22Rv1 (cell line): ENCODE measurements around the gene HEXB.
A peak's percentile ranks its signal among the peaks of the same experiment; 100 is the strongest.
"Not testable (repeated sequence)": the region's sequence is repeated elsewhere in the genome, so short reads cannot be mapped to it uniquely, and the experiment has no call there.

ENCODE experiments used
- H3K27ac ChIP-seq: fragments of 450-650 bp; 2 replicates; pipeline ENCODE4 v1.5.1; 2017
- CTCF ChIP-seq: fragments of 450-650 bp; IDR thresholded peaks from 2 replicates; pipeline ENCODE4 v1.5.1; 2017; ENCODE audit warnings: mild to moderate bottlenecking
- ZFX ChIP-seq: fragments of 450-650 bp; IDR thresholded peaks from 2 replicates; pipeline ENCODE4 v1.6.1; 2017; ENCODE audit warnings: antibody characterized with exemption, borderline replicate concordance

HEXB gene

GRCh38 chr5:74669821-74670220, 15.2 kb upstream of the HEXB start:
- TF ChIP-seq CTCF: no peak
- TF ChIP-seq ZFX: no peak

DNA sequence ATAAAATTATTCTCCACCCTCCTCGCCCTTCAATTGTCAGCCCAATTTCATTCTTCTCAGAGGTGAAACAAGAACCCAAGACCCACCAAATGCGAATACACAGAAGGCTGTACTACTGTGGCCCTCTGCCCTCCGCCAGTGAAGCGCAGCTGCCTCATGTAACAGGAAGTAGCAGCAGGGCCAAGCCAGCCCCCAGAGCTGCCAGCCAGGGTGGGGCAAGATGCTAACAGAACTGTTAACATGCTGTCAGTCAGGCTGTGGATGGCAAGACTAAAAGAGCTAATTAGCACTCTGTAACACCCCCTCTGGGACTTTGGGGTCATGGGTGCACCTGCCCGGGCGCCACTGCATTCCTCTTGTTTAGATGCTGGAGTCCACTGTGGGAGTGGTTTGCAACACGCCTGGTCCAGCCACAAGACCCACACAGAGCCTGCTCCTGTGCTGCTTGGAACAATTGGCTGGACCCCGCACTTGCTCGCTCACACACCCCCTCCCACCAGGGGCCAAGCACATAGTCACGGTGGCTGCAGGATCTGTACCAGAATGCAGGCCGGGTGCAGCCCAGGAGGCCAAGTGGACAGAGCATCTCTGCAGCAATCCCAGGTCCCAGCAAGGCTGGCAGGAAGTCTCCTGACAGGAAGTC, 14.5 kb upstream of the HEXB start:
- no peak for TF ChIP-seq ZFX
- TF ChIP-seq CTCF: no peak

More at GRCh38 chr5:74669821-74670220, 15.2 kb upstream of the HEXB start:
- H3K27ac ChIP-seq: no peak overlapping the region

DNA sequence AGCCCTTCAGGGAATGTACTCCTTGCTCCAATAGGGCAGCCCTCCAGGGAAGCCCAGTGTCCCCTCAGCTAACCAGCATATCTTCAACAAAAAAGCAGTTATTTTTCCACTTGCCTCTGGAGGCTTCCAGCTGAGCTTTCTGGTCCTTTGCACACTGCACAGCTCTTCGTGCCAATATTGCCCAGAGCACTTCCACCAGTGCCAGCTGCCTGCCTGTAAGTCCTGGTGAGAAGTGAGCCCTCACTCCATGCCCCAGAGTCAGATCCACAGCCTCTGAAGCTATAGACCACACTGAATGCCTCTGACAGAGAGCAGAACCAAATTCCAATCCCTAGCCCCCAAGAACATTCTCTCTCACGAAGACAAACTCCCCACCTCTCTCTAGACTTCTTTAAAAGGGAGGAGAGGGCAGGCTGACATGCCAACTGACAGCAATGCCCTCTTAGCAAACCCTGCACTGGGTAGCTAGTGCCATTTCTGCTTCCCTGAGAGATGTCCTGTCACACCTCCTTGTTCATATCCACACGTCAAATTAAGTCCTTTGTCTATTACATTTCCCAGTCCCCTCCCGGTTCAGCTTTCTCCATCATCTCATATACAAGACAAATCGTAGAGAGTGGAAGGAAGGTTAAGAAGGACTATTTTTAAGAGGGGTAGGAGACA, 12.7 kb upstream of the HEXB start:
- no peak overlapping the region for H3K27ac ChIP-seq
- TF ChIP-seq ZFX: no peak
- no peak for TF ChIP-seq CTCF

More for the DNA sequence above, 14.5 kb upstream of the HEXB start:
- no peak overlapping the region for H3K27ac ChIP-seq

GRCh38 chr5:74673011-74673790, 11.8 kb upstream of the HEXB start:
- no peak overlapping the region for H3K27ac ChIP-seq
- no peak for TF ChIP-seq ZFX
- peak; percentile 50 for TF ChIP-seq CTCF

- not testable (repeated sequence) for H3K27ac ChIP-seq
These were observed 8.6 kb upstream of the HEXB start for GRCh38 chr5:74676466-74676865.

- not testable (repeated sequence) for H3K27ac ChIP-seq
These were observed 6.9 kb upstream of the HEXB start for GRCh38 chr5:74678123-74678522.

GRCh38 chr5:74679300-74679699, 5.7 kb upstream of the HEXB start:
- H3K27ac ChIP-seq: not testable (repeated sequence)

DNA sequence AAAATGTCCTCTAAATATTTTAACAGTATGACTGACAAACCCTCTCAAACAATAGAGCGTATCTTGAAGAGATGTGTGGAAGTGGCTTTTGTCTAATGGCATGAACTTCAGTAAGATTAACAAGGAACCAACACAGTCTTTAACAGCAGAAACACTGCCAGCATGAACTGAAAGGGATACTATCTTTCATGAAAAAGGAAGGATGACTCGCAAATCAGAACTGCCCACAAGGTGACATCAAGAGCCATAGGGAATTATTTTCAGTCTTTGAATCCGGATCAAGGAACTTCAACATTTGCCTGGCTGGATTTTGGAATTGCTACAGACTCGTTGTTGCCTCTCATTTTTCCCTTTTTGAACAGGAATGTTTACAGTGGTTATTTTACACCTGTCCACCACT, 5.1 kb upstream of the HEXB start:
- TF ChIP-seq ZFX (no peak), CTCF (no peak)
- H3K27ac ChIP-seq: no peak overlapping the region
